Upper lobe of left lung (tissue), 6 donors: ENCODE measurements around the gene ADAM12. TPM values are rescaled to one million over a fixed set of nuclear protein-coding genes. Genes with fewer than 3 reads are reported as not detected.

Source experiments
- ATAC-seq, 2 donors: fragments of 200-7000 bp; cut with Tn5 transposase; one replicate each; pipeline ENCODE4 v1.9.1; 2022; ENCODE audit warnings: mild to moderate bottlenecking in 2 of 2, moderate library complexity in 2 of 2; ENCODE audit not compliant: low FRiP score in 2 of 2
- DNase-seq, 2 donors: peaks; one replicate each; pipeline ENCODE4 v3.0.0-alpha.2; 2019 to 2020
- H3K27ac ChIP-seq, 4 donors: fragments of 200-600 bp; sonication (generic); one replicate each; pipeline ENCODE4 v1.5.1; 2016 to 2019
- H3K27me3 ChIP-seq, 4 donors: fragments of 200-600 bp; sonication (generic); one replicate each; pipeline ENCODE4 v1.5.1; 2017 to 2019
- H3K36me3 ChIP-seq, 4 donors: fragments of 200-600 bp; sonication (generic); one replicate each; pipeline ENCODE4 v1.5.1; 2016 to 2019
- H3K4me1 ChIP-seq, 4 donors: fragments of 200-600 bp; sonication (generic); one replicate each; pipeline ENCODE4 v1.5.1; 2018 to 2019
- H3K4me3 ChIP-seq, 4 donors: fragments of 200-600 bp; sonication (generic); one replicate each; pipeline ENCODE4 v1.5.1; 2017 to 2019; ENCODE audit warnings: mild to moderate bottlenecking in 2 of 4, moderate library complexity in 1 of 4
- H3K9me3 ChIP-seq, 4 donors: fragments of 200-600 bp; sonication (generic); one replicate each; pipeline ENCODE4 v1.5.1; 2018 to 2019
- EP300 ChIP-seq, 4 donors: sonication (generic); formaldehyde crosslinking; IDR thresholded peaks; one replicate each; pipeline ENCODE4 v1.5.1; 2017; ENCODE audit warnings: antibody characterized with exemption in 4 of 4, control low read depth in 2 of 4
- POLR2A ChIP-seq, 4 donors: fragments of 450-650 bp; IDR thresholded peaks; one replicate each; pipeline ENCODE4 v1.5.1; 2016 to 2017; ENCODE audit warnings: antibody characterized with exemption in 4 of 4, mild to moderate bottlenecking in 2 of 4
- POLR2AphosphoS5 ChIP-seq, 2 donors: sonication (generic); formaldehyde crosslinking; IDR thresholded peaks; one replicate each; pipeline ENCODE4 v1.5.1; 2017; ENCODE audit warnings: antibody characterized with exemption in 2 of 2
- WGBS, 2 donors: methylation state at CpG; one replicate each; pipeline ENCODE4 v1.1.5; 2017 to 2018; 5-methylcytosine and 5-hydroxymethylcytosine counted together
- total RNA-seq, 6 donors: library from RNA; depleted of rRNA in 4 of 6; stranded (reverse); fragments of >200 nt in 4 of 6; gene quantifications; one replicate each; pipeline versions ENCODE4 v1.1.0 to v1.2.1, GENCODE V29; 2016 to 2021
- TF ChIP-seq, protein P1 (sequence below), 6 experiments: fragments of 450-650 bp in 4 of 6; fragments of 200-600 bp in 2 of 6; sonication (generic) in 2 of 6; IDR thresholded peaks; one replicate each; pipeline ENCODE4 v1.5.1; 2016 to 2019; ENCODE audit warnings: antibody characterized with exemption in 6 of 6
- donor health status: DM: no; HTN: no; CAD: no; lungs with moderate emphysema.
- donor health status: DM: no; HTN: yes; CAD: no; lungs with severe emphysema.

The ADAM12 gene
- total RNA-seq, 6 donors from 2014 or later, result 0.44 to 3.7 (median 0.82) TPM

DNA sequence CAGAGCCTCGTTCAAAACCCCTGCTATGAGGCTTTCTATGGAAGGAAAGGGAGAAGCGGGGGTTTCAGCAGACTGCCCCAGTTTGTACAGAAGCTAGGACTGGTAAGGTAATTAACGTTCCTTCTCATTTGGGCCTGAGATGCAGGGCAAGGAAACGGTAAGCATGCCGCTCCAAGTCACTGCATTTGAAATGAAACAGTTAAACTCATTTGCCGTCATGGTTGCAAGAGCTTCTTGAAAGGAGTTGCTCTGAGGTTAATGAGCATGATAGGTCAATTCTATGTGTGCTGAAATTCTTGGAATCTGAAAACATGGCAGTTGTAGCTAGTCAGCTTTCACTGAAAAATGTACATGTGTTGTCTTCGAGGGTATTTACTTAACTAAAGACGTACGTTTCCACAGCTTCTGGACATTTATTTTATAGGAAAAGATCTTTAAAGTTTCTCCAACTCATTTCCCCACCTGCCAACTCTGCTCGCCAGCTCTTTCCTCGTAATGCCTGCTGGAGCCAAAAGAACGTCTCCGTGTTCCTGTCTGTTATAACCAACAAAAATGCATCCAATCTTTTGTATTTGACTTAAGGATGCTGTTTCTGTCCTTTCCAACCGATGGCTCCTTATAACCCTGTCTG is 73.3 kb downstream of the ADAM12 start:
- Histone ChIP-seq H3K4me3 (no peak overlapping the region), H3K27ac (no peak overlapping the region), H3K27me3 (no peaks in the 10 kb centered on the region), H3K4me1 (no peaks in the 10 kb centered on the region), H3K36me3 (no peaks in the 10 kb centered on the region), H3K9me3 (no peaks in the 10 kb centered on the region)
- DNase-seq (no peak), ATAC-seq (no peak)
- WGBS, 2 donors, result 73 to 84% methylated on average over 14 of the region's 14 CpGs
- TF ChIP-seq EP300 (IDR thresholded peaks at IDR 0.05), result no peak
- TF ChIP-seq POLR2A (IDR thresholded peaks at IDR 0.05), result no peak
- TF ChIP-seq, protein P1, sequence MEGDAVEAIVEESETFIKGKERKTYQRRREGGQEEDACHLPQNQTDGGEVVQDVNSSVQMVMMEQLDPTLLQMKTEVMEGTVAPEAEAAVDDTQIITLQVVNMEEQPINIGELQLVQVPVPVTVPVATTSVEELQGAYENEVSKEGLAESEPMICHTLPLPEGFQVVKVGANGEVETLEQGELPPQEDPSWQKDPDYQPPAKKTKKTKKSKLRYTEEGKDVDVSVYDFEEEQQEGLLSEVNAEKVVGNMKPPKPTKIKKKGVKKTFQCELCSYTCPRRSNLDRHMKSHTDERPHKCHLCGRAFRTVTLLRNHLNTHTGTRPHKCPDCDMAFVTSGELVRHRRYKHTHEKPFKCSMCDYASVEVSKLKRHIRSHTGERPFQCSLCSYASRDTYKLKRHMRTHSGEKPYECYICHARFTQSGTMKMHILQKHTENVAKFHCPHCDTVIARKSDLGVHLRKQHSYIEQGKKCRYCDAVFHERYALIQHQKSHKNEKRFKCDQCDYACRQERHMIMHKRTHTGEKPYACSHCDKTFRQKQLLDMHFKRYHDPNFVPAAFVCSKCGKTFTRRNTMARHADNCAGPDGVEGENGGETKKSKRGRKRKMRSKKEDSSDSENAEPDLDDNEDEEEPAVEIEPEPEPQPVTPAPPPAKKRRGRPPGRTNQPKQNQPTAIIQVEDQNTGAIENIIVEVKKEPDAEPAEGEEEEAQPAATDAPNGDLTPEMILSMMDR (IDR thresholded peaks at IDR 0.05), result no peak
- TF ChIP-seq POLR2AphosphoS5 (IDR thresholded peaks at IDR 0.05), result no peak

DNA sequence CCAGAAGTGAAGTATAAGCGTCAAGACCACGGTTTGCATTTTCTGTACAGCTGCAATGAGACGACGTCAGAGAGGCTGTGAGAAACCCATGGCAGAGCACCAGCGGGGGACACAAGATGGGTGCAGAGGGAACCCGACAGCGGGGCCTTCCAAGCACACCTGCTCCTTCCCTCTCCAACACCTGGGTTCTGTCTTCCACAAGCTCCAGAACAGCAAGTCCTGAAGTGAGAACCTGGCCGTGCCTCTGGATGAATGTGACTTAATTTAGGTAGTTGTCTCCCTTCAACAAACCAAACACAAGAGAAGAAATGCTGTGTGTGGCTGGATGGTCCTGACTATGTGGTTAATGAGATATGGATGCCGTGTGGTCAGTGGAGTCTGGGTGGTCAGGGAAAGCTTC is 76.1 kb downstream of the ADAM12 start:
- H3K9me3 ChIP-seq, result no peaks in the 10 kb centered on the region
- no peak overlapping the region for H3K4me3 ChIP-seq
- DNase-seq (no peak), ATAC-seq (no peak)
- H3K27me3 ChIP-seq, result no peaks in the 10 kb centered on the region
- H3K36me3 ChIP-seq, result no peaks in the 10 kb centered on the region
- H3K27ac ChIP-seq, result no peak overlapping the region
- H3K4me1 ChIP-seq, result no peaks in the 10 kb centered on the region
- TF ChIP-seq, protein P1 (IDR thresholded peaks at IDR 0.05), result no peak
- no peak for TF ChIP-seq POLR2A (IDR thresholded peaks at IDR 0.05)
- TF ChIP-seq EP300 (IDR thresholded peaks at IDR 0.05), result no peak
- TF ChIP-seq POLR2AphosphoS5 (IDR thresholded peaks at IDR 0.05), result no peak
- 84 to 85% methylated on average over 9 of the region's 9 CpGs for WGBS, 2 donors

DNA sequence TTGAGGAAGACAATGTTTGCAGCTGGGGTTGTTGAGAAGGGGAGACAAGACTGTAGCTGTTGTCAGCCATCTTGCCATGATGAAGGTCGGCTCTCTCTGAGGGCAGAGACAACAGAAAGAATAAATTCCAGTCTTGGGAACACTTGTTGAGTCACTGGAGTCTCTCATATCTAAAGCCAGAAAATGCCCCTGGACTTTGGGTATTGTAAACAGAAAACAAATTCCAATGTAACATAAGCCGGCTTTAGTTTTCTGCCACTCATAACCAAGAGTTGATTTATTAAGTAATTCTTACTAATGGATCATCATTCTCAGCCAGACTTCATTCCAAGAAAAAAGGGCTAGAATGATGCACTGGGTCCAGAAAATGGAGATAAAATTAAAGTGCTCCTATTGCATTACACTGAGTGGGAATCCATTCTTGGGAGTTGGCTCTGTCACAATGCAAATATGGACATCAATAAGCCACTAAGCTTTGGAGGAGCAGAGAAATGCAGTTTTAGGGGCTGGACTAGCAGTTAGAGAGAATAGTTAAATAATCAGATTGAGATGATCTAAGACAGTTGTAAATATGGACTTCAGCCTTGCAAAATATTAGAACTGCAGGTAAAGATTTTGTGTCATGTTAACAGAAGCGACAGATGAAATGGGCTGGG is 78.9 kb downstream of the ADAM12 start:
- Histone ChIP-seq H3K27me3 (no peaks in the 10 kb centered on the region), H3K27ac (no peak overlapping the region), H3K4me1 (no peaks in the 10 kb centered on the region), H3K9me3 (no peaks in the 10 kb centered on the region), H3K36me3 (no peaks in the 10 kb centered on the region), H3K4me3 (no peak overlapping the region)
- DNase-seq (no peak), ATAC-seq (no peak)
- WGBS, 2 donors, result 69 to 81% methylated on average over 3 of the region's 3 CpGs
- TF ChIP-seq EP300 (IDR thresholded peaks at IDR 0.05), result no peak

DNA sequence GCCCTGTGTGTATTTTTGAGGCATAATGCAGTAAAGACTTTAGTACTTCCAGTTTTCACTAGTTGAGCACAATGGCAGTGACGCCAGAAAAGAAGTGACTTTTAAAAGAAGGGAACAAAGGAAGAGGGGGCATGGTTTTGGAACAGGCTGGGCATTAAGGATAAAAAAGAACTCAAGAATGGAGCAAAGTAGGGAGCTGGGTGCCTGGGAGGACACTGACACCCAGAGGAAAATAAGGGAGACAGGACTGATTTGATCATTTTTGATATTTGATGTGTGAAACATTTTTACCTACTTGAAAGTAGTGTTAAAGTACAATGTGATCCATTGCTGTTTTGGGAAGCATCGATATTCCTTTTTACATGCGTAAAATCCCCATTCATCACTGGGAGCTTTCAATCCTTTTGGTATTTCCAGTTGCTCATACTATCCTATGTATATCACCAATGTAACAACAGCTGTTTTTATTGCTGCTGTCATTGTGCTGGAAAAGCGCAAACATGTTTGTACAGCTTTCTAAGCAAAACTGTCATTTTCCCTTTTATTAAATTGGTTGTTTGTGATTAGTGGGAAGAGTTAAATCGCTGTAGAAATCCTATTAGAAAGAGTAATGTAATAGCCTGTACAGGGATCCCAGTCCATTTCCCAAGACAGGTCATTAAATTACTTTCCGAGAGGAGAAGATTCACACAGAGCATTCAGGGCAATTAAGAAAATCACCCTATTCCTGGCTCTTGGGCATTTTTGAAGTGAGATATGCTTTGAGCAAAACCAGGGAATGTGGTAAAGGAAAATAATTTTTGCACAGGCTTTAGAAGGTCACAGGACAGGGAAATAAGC is 85.2 kb downstream of the ADAM12 start:
- DNase-seq, result no peak
- H3K4me3 ChIP-seq, result no peak overlapping the region
- H3K36me3 ChIP-seq, result no peaks in the 10 kb centered on the region
- WGBS, 2 donors, result 83% methylated on average over 6 of the region's 6 CpGs
- H3K9me3 ChIP-seq, result peaks cover 0 to 1% (median 0%) of the 10 kb centered on the region in 4 donors
- no peak overlapping the region for H3K27ac ChIP-seq
- TF ChIP-seq, protein P1 (IDR thresholded peaks at IDR 0.05), result no peak
- TF ChIP-seq POLR2A (IDR thresholded peaks at IDR 0.05), result no peak
- TF ChIP-seq POLR2AphosphoS5 (IDR thresholded peaks at IDR 0.05), result no peak
- TF ChIP-seq EP300 (IDR thresholded peaks at IDR 0.05), result no peak
- H3K27me3 ChIP-seq, result no peaks in the 10 kb centered on the region
- no peak for ATAC-seq
- H3K4me1 ChIP-seq, result no peaks in the 10 kb centered on the region

DNA sequence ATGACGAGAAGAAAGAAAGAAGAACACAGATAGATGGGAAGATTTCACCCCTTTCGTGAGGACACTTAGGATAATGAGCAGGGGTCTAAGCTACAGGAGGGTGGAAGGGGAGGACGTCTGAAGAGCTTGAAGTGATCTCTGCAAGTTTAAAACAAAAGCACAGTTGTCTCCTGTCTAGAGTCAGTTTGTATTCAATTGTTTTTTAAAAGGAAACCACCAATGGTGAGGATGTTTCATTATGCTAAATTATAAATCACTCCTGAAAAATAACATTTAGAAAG is 85.9 kb downstream of the ADAM12 start:
- TF ChIP-seq POLR2AphosphoS5 (IDR thresholded peaks at IDR 0.05) (no peak), POLR2A (IDR thresholded peaks at IDR 0.05) (no peak), EP300 (IDR thresholded peaks at IDR 0.05) (no peak)
- TF ChIP-seq, protein P1 (IDR thresholded peaks at IDR 0.05), result no peak
- H3K27ac ChIP-seq, result no peak overlapping the region
- ATAC-seq (no peak), DNase-seq (no peak)
- no peaks in the 10 kb centered on the region for H3K27me3 ChIP-seq
- H3K36me3 ChIP-seq, result no peaks in the 10 kb centered on the region
- no peak overlapping the region for H3K4me3 ChIP-seq
- 60 to 71% methylated on average over 3 of the region's 3 CpGs for WGBS, 2 donors
- H3K9me3 ChIP-seq, result peaks cover 0 to 5% (median 0%) of the 10 kb centered on the region in 4 donors
- no peaks in the 10 kb centered on the region for H3K4me1 ChIP-seq
